HG02938 (cell line): Measurements from ENCODE around the gene CYSLTR2.
"Not testable (repeated sequence)": the region's sequence is repeated elsewhere in the genome, so short reads cannot be mapped to it uniquely, and the experiment has no call there.

Experiments
- ATAC-seq: cut with Tn5 transposase; IDR thresholded peaks from one replicate; pipeline ENCODE4 v1.9.1; 2021; ENCODE audit warnings: mild to moderate bottlenecking, moderate library complexity; ENCODE audit not compliant: unreplicated experiment

Gene CYSLTR2

DNA sequence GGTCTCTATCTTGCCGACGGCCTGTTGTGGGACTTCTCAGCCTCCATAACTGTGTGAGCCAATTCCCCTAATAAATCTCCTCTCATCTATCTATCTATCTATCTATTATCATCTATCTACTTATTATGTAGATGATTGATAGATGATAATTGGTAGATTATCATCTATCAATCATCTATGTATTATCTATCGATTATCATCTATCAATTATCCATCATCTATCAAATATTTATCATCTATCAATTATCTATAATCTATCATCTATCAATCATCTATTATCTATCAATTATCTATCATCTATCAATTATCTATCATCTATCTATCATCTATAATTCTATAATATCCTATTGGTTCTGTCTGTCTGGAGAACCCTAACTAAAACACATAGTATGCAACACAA, 33.5 kb downstream of the CYSLTR2 start:
- ATAC-seq: no peak

DNA sequence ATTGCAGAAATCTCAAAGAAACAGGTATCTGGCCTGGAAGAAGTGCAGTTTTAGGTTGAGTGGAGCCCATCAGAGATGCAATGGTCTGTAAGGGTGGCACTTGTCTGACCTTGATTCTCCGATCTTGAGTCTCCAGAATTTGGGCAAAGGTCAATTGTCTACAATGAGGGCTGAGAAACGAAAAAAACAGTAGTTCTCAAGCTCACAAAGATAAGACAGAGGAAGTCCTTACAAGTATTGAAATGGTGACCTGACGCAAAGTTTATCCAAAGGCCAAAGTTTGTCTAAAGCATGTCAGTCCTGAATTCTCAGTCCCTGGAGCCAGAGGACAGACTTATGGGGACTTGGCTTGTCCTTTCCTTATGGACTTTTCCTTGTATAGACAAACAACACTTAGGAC, 40.3 kb downstream of the CYSLTR2 start:
- ATAC-seq: no peak

DNA sequence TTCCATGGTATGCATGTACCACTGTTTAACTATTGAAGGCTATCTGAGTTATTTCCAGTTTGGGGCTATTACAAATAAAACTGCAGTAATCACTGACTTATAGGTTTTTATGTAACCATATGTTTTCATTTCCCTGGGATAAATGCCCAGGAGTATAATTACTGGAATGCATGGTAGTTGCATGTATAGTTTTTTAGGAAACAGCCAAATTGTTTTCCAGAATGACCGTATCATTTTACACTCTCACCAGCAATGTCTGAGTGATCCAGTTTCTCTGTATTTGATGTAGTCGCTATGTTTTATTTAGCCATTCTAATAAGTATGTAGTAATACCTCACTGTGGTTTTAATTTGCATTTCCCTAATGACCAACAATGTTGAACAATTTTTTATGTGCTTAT, 42.0 kb downstream of the CYSLTR2 start:
- no peak for ATAC-seq

DNA sequence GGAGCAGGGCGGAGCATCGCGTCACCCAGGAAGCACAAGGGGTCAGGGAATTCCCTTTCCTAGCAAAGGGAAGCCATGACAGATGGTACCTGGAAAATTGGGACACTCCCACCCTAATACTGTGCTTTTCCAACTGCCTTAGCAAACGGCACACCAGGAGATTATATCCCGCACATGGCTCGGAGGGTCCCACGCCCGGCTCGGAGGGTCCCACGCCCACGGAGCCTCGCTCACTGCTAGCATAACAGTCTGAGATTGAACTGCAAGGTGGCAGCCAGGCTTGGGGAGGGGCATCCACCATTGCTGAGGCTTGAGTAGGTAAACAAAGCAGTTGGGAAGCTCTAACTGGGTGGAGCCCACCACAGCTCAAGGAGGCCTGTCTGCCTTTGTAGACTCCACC, 42.9 kb downstream of the CYSLTR2 start:
- ATAC-seq: not testable (repeated sequence)

DNA sequence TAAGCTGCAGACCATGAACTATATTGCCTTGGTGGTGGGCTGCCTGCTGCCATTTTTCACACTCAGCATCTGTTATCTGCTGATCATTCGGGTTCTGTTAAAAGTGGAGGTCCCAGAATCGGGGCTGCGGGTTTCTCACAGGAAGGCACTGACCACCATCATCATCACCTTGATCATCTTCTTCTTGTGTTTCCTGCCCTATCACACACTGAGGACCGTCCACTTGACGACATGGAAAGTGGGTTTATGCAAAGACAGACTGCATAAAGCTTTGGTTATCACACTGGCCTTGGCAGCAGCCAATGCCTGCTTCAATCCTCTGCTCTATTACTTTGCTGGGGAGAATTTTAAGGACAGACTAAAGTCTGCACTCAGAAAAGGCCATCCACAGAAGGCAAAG, 53.7 kb downstream of the CYSLTR2 start:
- no peak for ATAC-seq

DNA sequence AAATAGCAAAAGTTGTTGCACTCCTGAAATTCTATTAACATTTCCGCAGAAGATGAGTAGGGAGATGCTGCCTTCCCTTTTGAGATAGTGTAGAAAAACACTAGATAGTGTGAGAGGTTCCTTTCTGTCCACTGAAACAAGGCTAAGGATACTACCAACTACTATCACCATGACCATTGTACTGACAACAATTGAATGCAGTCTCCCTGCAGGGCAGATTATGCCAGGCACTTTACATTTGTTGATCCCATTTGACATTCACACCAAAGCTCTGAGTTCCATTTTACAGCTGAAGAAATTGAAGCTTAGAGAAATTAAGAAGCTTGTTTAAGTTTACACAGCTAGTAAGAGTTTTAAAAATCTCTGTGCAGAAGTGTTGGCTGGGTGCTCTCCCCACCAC, 55.0 kb downstream of the CYSLTR2 start:
- ATAC-seq: no peak

DNA sequence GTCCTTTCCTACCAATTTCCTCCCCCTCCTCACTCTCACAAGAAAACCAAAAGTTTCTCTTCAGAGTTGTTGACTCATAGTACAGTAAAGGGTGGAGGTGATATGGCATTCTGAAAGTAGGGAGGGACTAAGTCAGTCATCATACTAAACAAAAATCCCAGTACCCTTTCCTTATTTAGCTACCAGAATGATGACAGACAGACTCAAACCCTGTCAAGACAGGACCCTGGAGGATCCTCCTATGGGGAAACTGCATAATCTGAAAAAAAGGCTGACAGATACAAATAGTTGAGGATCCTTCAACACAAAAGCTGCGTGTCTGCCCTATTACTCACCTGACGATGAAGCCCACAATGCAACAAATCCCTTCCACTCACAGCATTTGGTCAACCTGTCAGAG, 55.5 kb downstream of the CYSLTR2 start:
- no peak for ATAC-seq

DNA sequence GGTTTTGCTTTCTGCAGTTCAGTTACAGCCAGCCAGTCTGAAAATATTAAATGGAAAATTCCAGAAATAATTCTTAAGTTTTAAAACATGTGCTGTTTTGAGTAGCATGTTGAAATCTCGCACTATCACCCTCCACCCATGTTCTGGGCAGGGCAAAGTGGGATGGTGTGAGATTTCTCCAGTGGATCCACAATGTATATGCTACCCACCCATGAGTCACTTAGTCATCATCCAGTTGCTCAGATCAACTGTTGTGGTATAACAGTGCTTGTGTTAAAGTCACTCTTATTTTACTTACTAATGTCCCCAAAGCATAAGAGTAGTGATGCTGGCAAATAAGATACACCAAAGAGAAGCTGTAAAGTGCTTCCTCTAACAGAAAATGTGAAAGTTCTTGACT, 56.4 kb downstream of the CYSLTR2 start:
- ATAC-seq: no peak

DNA sequence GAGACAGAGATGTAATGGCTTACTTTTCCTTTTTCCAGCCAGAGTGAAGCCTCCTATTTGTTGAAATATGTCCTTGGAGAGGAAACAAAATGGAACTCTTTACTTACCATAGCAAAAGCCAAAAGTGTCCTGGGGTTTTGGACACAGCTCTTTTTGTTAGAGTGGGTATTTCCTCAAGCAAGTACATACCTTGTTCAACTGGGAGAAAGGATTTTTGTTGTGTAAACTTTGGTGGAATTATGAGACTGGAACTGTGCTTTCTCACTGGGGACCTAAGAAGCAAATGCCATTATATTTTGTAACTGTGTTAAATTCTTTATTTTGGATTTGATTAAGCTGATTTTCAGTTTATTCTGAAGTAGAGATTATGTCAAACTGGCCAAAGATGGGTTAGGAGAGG, 58.4 kb downstream of the CYSLTR2 start:
- no peak for ATAC-seq

DNA sequence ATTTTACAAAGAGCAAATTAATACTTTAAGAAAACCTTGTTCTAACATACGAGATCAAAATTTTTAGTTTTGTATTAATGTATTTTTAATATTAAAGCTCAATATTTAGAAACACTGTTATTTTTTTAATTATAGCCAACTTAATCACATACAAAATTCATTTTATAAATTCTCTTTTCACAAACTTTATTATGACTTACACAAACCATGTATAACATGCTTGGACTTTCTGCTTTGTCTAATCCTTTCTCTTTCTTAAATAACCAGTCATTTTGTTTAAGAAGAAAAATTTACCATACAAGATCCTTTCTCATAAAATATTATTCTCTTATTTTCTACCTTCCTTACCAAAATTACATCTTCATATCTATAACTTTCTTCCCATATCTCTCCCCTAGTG, 62.2 kb downstream of the CYSLTR2 start:
- no peak for ATAC-seq

DNA sequence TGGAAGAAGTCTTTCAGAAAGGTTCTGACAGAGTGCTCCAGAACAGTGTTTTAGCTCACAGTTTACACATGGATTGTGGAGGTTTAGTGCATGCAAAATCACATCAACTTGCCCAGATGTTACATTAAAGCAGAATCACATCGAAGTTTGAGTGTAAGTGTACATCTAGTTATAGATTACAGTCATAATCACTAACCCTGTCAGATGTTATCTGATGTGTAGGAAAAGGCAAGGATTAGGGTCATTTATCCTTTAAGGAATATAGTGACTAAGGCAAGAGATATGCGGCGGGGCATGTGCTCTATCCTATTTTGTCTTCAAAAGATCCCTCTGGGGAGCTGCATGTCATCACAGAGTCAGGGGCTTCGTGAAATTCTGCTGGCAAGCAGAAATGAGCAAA, 66.9 kb downstream of the CYSLTR2 start:
- no peak for ATAC-seq

DNA sequence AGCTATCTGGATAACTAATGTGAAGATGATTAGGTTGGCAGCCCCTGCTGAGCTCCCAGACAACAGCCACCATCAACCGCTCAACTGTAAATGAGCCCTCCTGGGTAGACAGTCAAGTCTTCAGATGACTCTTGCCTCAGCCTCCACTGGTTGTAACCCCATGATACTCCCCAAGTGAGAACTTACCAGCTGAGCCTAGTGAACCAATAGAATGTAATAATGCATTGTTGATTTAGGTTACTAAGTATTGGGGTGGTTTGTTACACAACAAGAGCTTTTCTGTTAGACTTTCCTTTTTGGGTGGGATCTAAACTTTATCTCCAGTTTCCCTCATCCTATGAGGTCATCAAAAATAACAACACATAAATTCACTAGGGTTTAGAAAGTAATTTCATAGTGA, 69.4 kb downstream of the CYSLTR2 start:
- ATAC-seq: no peak

DNA sequence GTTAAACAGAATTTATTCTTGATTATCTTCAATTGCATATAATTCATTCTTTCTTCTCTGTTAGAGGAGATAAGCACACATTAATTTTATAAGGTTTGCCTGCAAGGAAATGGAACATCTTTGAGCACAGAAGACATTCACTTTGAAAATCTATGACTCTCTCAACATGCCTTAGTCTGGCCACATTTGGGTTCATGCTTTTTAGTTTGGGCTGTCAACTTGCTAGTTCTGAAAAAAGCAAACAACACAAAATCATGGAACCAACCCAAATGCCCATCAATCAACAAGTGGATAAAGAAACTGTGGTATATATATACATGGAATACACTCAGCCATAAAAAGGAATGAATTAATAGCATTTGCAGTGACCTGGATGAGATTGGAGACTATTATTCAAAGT, 71.5 kb downstream of the CYSLTR2 start:
- ATAC-seq: no peak

DNA sequence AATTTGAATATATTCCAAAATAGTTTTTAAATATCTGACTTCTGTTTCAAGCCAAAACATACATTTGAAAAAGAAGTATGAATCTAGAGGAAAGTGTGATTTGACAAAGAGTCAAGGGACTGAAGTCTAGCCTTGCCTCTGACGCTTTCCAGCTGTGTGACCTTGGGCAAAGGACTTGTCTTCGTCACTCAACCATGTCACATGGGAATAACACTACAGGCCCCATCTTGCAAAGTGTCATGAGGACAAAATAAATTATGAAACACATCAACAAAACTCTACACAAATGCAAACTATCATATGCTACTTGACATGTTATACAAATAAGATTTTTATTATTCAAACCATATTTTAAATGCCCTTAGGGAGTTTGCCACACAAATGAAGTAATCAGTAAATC, 73.0 kb downstream of the CYSLTR2 start:
- ATAC-seq: no peak

DNA sequence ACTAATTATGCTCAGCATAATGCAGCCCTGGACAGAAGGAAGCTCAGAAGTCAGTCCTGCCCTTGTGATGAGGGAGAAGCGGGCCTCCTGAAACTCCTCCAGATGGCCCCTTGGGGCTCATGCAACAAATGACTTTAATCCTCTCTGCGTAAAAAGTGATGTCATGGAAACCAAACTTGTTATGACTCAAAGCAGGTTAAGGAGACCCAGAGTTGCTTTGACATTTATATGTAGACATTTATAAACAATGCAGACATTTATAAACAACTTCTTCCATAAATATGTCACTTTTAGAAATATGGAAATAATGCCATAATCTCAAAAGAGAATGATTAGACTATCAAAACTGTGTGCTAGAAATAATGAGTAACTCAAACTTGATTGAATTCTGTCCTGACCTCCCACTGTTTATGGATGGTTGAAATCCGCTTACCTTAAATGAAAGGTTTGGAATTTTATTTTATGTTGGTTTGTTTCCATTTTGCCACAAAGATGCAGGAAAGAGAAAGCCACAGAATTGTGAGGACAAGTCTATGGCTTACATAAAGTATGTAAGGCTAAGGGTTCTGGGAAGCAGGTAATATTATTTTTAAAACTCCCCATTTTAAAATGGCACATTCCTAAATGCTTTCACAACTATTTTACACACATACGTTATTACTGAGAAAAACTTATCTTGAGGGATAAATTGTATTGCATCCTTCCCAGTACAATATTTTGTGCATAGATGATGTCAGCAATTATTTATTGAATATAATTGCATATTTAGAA, 73.7 kb downstream of the CYSLTR2 start:
- no peak for ATAC-seq

DNA sequence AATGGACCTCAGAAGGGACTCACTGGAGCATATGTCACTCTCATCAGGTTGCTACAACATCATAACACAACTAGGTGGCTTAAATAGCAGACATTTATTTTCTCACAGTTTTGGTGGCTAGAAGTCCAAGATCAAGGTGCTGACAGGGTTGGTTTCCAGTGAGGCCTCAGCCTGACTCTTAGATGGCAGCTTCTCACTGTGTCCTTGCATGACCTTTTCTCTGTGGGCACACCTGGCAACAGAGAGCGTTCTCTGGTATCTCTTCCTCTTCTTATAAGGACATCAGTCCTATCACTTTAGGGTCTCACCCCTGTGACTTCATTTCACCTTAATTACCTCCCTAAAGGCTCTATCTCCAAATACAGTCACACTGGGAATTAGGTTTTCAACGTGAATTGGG, 74.5 kb downstream of the CYSLTR2 start:
- ATAC-seq: no peak

DNA sequence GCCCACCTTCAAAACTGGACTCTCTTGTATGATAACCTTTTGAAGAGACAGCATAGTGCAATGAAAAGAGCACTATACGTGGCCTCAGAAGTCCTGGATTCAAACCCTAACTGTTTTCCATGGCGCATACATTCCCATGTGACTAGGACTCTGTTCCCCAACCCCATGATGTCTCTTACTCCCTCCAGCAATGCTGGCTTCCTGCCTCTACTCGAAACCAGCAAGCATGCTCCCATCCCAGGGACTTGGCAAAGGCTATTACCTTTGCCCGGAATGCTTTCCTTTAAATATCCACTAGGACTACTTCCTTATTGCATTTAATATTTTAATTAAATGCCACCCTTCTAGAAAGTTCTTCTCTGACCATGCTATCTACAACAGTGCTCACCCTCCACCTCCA, 75.1 kb downstream of the CYSLTR2 start:
- ATAC-seq: no peak

DNA sequence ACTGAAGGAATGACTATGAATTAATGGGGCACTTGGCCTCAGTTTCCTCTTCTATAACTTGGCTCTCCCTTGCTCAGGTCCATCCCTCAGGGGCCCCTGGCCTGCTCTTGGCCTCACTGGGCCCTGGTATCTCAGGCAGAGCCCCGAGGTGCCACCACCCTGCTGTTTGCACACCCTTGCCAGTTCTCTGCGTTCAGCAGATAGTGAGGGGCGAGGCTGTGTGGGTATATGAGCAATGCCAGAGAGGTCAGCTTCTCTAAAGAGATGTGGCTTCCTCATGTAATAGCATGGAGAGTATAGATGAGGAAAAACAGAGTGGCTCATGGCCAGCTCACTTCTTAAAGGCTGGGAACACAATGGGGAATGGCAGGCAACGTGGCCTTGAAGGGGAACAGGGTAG, 76.1 kb downstream of the CYSLTR2 start:
- no peak for ATAC-seq

DNA sequence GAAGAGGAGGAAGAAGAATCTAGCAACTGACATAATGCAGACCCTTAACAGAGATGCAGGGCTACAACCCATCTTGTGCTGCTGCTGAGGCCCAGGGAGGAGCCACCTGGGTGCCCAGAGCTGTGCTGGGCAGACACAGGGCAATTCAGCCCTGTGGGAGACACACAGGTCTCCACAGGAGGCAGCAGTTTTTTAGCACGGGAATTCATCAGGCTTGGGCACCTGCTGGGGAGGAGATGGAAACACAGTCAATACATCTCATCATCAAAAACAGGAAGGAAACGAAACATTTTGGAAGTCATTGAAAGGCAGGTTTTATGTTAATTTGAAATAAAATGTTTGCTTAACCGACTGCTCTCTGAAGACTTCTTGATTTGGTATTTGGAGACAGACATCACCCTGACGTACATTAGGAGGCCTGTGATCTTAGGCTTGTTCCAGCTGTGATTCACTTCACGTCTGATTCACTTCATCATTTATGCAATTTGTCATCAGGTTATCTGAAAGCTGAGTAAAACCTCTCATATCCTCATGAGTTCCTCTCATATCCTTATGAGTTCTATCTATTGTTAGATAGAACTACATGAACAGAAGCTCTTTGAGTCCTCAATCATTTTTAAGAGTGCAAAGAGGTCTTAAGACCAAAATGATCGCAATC, 77.4 kb downstream of the CYSLTR2 start:
- no peak for ATAC-seq

DNA sequence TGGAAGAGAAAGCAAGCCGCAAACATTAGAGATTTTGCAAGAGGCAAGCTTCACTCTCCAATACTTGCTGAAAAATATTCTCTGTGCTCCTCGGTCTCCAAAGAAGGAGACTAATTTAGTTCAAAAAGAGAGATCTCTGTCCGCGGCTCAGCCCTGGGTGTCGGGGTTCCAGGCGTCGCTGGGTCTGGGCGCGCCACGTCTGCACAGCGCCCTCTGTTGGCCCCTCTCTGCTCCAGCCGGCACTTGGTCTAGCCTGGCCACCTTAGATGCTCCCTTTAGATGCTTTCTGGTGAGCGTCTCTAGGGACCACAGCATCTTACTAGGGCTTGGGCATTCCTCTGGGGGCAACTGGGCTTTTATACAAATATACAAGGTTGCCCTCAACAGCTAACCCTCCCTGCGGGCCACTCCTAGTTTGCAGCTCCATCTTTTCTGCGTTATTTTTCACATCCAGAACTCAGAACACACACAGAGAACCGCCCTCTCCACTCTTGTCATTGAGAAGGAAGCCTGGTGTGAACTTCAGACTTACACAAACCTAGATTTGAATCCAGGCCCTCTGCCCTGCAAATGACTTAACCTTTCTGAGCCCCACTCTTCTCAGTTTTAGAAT, 78.3 kb downstream of the CYSLTR2 start:
- no peak for ATAC-seq

DNA sequence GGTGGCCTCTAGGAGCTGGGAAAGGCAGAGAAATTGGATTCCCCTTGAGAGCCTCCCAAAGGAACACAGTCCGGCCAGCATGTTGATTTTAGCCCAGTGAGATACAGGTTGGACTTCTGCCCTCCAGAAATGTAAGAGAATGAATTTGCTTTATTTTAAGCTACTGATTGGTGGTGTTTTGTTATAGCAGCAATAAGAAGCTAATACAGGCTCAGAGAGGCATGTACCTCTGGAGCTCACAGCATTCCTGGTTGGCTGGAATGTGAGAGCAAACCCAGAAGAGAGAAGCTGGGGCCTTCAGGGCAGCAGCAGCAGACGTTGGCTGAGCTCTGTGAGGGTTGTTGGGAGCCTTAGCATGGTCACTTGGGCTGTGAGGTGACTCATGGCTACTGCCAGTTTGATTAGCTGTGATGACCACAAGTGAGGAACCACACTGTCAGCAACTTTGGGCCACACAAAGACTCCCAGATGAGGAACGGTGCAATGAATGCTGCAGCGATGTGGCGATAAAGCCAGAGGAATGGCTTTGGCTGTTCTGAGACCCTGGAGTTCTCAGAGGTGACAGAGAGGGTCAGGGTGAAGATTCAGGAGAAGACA, 80.1 kb downstream of the CYSLTR2 start:
- ATAC-seq: no peak

DNA sequence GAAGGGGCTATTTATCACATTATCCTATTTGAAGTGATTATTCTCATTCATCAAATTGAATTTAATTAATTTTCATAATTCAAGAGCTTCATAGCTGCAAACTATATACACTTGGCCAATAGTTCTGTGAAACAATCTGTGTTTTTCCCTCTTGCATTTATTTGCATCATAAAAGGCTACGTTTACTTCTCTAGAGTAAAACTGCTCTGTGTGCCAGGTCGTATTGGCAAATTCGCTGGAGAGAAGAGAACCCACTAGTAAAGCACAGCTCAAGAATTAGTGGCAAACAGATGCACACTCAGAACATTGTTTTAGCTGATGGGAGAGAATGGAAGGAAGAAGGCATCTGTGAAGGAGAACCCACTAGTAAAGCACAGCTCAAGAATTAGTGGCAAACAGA, 81.8 kb downstream of the CYSLTR2 start:
- ATAC-seq: no peak
